ENCODE results near the gene GTF2A1L.

DNA sequence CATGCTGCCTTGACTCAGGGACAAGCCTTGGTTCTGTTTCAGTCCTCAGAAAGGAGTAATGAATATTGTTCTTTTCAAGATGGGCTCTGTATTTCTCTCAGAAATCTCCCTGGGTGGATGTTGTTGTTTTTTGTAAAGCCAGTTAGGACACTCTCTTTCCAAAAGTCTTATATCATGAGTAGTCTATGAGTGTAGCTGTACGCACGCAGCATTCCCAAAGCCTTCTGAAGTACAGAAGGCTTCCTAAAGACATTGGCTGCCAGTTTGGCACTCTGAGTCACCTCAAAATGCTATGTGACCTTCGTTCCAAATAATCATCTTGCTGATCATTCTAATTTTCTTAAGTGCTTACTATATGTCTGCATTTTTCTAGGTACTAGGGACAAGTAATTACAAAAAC, 16.7 kb upstream of the GTF2A1L start:
- TF ChIP-seq, protein P1, sequence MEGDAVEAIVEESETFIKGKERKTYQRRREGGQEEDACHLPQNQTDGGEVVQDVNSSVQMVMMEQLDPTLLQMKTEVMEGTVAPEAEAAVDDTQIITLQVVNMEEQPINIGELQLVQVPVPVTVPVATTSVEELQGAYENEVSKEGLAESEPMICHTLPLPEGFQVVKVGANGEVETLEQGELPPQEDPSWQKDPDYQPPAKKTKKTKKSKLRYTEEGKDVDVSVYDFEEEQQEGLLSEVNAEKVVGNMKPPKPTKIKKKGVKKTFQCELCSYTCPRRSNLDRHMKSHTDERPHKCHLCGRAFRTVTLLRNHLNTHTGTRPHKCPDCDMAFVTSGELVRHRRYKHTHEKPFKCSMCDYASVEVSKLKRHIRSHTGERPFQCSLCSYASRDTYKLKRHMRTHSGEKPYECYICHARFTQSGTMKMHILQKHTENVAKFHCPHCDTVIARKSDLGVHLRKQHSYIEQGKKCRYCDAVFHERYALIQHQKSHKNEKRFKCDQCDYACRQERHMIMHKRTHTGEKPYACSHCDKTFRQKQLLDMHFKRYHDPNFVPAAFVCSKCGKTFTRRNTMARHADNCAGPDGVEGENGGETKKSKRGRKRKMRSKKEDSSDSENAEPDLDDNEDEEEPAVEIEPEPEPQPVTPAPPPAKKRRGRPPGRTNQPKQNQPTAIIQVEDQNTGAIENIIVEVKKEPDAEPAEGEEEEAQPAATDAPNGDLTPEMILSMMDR (conservative IDR thresholded peaks at IDR 0.05; ENCODE audit: low read depth, low read length), result no peak
- no peak for TF ChIP-seq EZH2 (IDR thresholded peaks at IDR 0.05; ENCODE audit: borderline replicate concordance, low read depth, low read length, poor library complexity, severe bottlenecking)

Data from A673 (cell line).